HCT116 (cell line): Measurements from ENCODE around the gene NRXN2.

Experiments used
- EZH2 ChIP-seq: fragments of 200-600 bp; sonication (generic); IDR thresholded peaks from 2 replicates; pipeline ENCODE4 v1.6.1; 2017; ENCODE audit warnings: antibody characterized with exemption, mixed run types
- EZH2phosphoT487 ChIP-seq: fragments of 200-600 bp; IDR thresholded peaks from 2 replicates; pipeline ENCODE4 v1.6.1; 2018; ENCODE audit warnings: antibody characterized with exemption, borderline replicate concordance
- JUND ChIP-seq: IDR thresholded peaks from 2 replicates; pipeline ENCODE4 v1.6.1; 2012
- POLR2AphosphoS5 ChIP-seq: IDR thresholded peaks from 2 replicates; pipeline ENCODE4 v1.6.1; 2011; ENCODE audit warnings: mild to moderate bottlenecking, low read depth, low read length, moderate library complexity
- SRF ChIP-seq: IDR thresholded peaks from 2 replicates; pipeline ENCODE4 v1.6.1; 2012; ENCODE audit warnings: low read depth
- YY1 ChIP-seq: IDR thresholded peaks from 2 replicates; pipeline ENCODE4 v1.6.1; 2011; ENCODE audit warnings: low read length, low read depth, moderate library complexity, mild to moderate bottlenecking; ENCODE audit not compliant: insufficient replicate concordance; ENCODE audit errors: extremely low read depth
- ZNF274 ChIP-seq: fragments of 200-500 bp; sonication (Bioruptor generic); IDR thresholded peaks from 2 replicates; pipeline ENCODE4 v1.6.1; 2014; ENCODE audit warnings: mild to moderate bottlenecking, low read depth, low read length, inconsistent platforms
- TF ChIP-seq, protein P1 (sequence below), 3 experiments: fragments of 200-600 bp in 1 of 3; sonication (generic) in 1 of 3; IDR thresholded peaks in 2 of 3; conservative IDR thresholded peaks in 1 of 3; 2 replicates each; pipeline ENCODE4 v1.5.1; 2012 to 2017; ENCODE audit warnings: low read depth in 2 of 3, low read length in 2 of 3, antibody characterized with exemption in 1 of 3, borderline replicate concordance in 1 of 3, control low read depth in 1 of 3, mild to moderate bottlenecking in 1 of 3, mixed read lengths in 1 of 3, mixed run types in 1 of 3, moderate library complexity in 1 of 3; ENCODE audit not compliant: insufficient read depth in 1 of 3
- TF ChIP-seq, protein P2 (sequence below): IDR thresholded peaks from 2 replicates; pipeline ENCODE4 v1.6.1; 2012
- TF ChIP-seq, protein P3 (sequence below): IDR thresholded peaks from 2 replicates; pipeline ENCODE4 v1.6.1; 2011; ENCODE audit warnings: mild to moderate bottlenecking, low read length, moderate library complexity; ENCODE audit not compliant: insufficient replicate concordance; ENCODE audit errors: extremely low read depth
- TF ChIP-seq, protein P4 (sequence below): IDR thresholded peaks from 2 replicates; pipeline ENCODE4 v1.6.1; 2012
- TF ChIP-seq, protein P5 (sequence below): IDR thresholded peaks from 2 replicates; pipeline ENCODE4 v1.6.1; 2012; ENCODE audit warnings: low read depth

DNA sequence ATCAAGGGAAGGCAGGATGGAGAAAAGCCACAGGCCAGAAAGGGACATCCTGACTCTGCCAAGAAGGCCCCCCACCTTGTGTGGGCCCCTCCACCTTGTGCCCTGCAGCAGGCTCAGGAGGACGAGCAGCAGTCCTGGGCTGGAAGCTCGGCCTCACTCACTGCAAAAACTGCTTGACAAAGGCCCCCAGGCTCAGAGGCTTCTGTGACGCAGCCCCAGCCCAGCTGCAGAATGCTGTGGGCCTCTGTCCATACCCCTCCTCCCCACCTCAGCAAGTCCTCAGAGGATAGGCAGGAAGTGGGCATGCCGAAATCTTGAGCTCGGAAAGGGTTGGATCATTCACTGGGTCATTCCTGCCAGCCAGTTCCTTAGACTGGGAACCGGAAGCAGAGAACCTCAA is 61.9 kb downstream of the NRXN2 start:
- TF ChIP-seq, protein P1, sequence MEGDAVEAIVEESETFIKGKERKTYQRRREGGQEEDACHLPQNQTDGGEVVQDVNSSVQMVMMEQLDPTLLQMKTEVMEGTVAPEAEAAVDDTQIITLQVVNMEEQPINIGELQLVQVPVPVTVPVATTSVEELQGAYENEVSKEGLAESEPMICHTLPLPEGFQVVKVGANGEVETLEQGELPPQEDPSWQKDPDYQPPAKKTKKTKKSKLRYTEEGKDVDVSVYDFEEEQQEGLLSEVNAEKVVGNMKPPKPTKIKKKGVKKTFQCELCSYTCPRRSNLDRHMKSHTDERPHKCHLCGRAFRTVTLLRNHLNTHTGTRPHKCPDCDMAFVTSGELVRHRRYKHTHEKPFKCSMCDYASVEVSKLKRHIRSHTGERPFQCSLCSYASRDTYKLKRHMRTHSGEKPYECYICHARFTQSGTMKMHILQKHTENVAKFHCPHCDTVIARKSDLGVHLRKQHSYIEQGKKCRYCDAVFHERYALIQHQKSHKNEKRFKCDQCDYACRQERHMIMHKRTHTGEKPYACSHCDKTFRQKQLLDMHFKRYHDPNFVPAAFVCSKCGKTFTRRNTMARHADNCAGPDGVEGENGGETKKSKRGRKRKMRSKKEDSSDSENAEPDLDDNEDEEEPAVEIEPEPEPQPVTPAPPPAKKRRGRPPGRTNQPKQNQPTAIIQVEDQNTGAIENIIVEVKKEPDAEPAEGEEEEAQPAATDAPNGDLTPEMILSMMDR (IDR thresholded peaks at IDR 0.05 in 2 of 3, conservative IDR thresholded peaks at IDR 0.05 in 1 of 3; ENCODE audit: borderline replicate concordance in 1 of 3, insufficient read depth in 1 of 3, low read depth in 2 of 3, low read length in 2 of 3), result no peak
- no peak for TF ChIP-seq EZH2
- no peak for TF ChIP-seq POLR2AphosphoS5
- TF ChIP-seq, protein P2, sequence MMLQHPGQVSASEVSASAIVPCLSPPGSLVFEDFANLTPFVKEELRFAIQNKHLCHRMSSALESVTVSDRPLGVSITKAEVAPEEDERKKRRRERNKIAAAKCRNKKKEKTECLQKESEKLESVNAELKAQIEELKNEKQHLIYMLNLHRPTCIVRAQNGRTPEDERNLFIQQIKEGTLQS, result no peak
- TF ChIP-seq YY1, result no peak
- no peak for TF ChIP-seq EZH2phosphoT487
- TF ChIP-seq SRF, result no peak
- no peak for TF ChIP-seq JUND
- TF ChIP-seq, protein P3, sequence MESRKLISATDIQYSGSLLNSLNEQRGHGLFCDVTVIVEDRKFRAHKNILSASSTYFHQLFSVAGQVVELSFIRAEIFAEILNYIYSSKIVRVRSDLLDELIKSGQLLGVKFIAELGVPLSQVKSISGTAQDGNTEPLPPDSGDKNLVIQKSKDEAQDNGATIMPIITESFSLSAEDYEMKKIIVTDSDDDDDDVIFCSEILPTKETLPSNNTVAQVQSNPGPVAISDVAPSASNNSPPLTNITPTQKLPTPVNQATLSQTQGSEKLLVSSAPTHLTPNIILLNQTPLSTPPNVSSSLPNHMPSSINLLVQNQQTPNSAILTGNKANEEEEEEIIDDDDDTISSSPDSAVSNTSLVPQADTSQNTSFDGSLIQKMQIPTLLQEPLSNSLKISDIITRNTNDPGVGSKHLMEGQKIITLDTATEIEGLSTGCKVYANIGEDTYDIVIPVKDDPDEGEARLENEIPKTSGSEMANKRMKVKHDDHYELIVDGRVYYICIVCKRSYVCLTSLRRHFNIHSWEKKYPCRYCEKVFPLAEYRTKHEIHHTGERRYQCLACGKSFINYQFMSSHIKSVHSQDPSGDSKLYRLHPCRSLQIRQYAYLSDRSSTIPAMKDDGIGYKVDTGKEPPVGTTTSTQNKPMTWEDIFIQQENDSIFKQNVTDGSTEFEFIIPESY, result no peak
- no peak for TF ChIP-seq ZNF274
- TF ChIP-seq, protein P4, sequence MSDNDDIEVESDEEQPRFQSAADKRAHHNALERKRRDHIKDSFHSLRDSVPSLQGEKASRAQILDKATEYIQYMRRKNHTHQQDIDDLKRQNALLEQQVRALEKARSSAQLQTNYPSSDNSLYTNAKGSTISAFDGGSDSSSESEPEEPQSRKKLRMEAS, result no peak
- TF ChIP-seq, protein P5, sequence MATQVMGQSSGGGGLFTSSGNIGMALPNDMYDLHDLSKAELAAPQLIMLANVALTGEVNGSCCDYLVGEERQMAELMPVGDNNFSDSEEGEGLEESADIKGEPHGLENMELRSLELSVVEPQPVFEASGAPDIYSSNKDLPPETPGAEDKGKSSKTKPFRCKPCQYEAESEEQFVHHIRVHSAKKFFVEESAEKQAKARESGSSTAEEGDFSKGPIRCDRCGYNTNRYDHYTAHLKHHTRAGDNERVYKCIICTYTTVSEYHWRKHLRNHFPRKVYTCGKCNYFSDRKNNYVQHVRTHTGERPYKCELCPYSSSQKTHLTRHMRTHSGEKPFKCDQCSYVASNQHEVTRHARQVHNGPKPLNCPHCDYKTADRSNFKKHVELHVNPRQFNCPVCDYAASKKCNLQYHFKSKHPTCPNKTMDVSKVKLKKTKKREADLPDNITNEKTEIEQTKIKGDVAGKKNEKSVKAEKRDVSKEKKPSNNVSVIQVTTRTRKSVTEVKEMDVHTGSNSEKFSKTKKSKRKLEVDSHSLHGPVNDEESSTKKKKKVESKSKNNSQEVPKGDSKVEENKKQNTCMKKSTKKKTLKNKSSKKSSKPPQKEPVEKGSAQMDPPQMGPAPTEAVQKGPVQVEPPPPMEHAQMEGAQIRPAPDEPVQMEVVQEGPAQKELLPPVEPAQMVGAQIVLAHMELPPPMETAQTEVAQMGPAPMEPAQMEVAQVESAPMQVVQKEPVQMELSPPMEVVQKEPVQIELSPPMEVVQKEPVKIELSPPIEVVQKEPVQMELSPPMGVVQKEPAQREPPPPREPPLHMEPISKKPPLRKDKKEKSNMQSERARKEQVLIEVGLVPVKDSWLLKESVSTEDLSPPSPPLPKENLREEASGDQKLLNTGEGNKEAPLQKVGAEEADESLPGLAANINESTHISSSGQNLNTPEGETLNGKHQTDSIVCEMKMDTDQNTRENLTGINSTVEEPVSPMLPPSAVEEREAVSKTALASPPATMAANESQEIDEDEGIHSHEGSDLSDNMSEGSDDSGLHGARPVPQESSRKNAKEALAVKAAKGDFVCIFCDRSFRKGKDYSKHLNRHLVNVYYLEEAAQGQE, result no peak
